NCI-H510A (cell line): Measurements from ENCODE around the gene HMCN2.
"Not testable (repeated sequence)": the region's sequence is repeated elsewhere in the genome, so short reads cannot be mapped to it uniquely, and the experiment has no call there.

ENCODE experiments used
- DNase-seq: peaks from one replicate; lab custom pipeline; 2025; lab: John Stamatoyannopoulos, UW

The HMCN2 gene

GRCh38 chr9:130240410-130241197 lies 25.0 kb upstream of the HMCN2 start:
- peak; percentile 69 for DNase-seq

GRCh38 chr9:130241198-130241535 lies 24.4 kb upstream of the HMCN2 start:
- DNase-seq: no peak

GRCh38 chr9:130242270-130243014 lies 23.1 kb upstream of the HMCN2 start:
- DNase-seq: no peak

GRCh38 chr9:130243015-130243881 lies 22.3 kb upstream of the HMCN2 start:
- DNase-seq: peak; percentile 64

- no peak for DNase-seq
Measured at GRCh38 chr9:130243882-130244170, 21.7 kb upstream of the HMCN2 start.

- DNase-seq: no peak
Measured at GRCh38 chr9:130244548-130245165, 20.9 kb upstream of the HMCN2 start.

GRCh38 chr9:130245474-130245873 lies 20.1 kb upstream of the HMCN2 start:
- DNase-seq: no peak

- no peak for DNase-seq
Measured at GRCh38 chr9:130246126-130246525, 19.4 kb upstream of the HMCN2 start.

- peak; percentile 66 for DNase-seq
Measured at GRCh38 chr9:130254747-130255630, 10.6 kb upstream of the HMCN2 start.

GRCh38 chr9:130255631-130256134 lies 9.9 kb upstream of the HMCN2 start:
- no peak for DNase-seq

GRCh38 chr9:130256644-130257043 lies 8.9 kb upstream of the HMCN2 start:
- DNase-seq: no peak

GRCh38 chr9:130258137-130258536 lies 7.4 kb upstream of the HMCN2 start:
- DNase-seq: not testable (repeated sequence)

- no peak for DNase-seq
Measured at GRCh38 chr9:130259044-130259443, 6.5 kb upstream of the HMCN2 start.

GRCh38 chr9:130260816-130261765 lies 4.5 kb upstream of the HMCN2 start:
- no peak for DNase-seq

GRCh38 chr9:130262061-130262745 lies 3.4 kb upstream of the HMCN2 start:
- no peak for DNase-seq

- DNase-seq: no peak
Measured at GRCh38 chr9:130262771-130263170, 2.8 kb upstream of the HMCN2 start.

- DNase-seq: no peak
Measured at GRCh38 chr9:130263601-130264413, 1.8 kb upstream of the HMCN2 start.
